HEK293 (cell line): Measurements from ENCODE around the gene PARP2.

Experiments
- CTCF ChIA-PET: fragments of 350-600 bp; formaldehyde crosslinking; extraction: SDS; loops from one replicate; lab custom pipeline; 2021; ENCODE audit warnings: antibody characterized with exemption; lab: Yijun Ruan, JAX
- POLR2A ChIA-PET: fragments of 300-600 bp; formaldehyde crosslinking; extraction: SDS; loops from one replicate; lab custom pipeline; 2020; ENCODE audit warnings: antibody characterized with exemption, inconsistent platforms; lab: Yijun Ruan, JAX
- H3K27ac ChIP-seq: fragments of 200-500 bp; sonication (Bioruptor generic); 2 replicates; pipeline ENCODE4 v1.5.1; 2014; ENCODE audit warnings: low read depth, low read length, control low read depth, inconsistent platforms; ENCODE audit errors: extremely low read depth
- H3K36me3 ChIP-seq, 2 experiments: fragments of 200-500 bp in 1 of 2; sonication (Bioruptor generic) in 1 of 2; 1 replicate in 1 of 2; 2 replicates in 1 of 2; pipeline ENCODE4 v1.5.1; 2014 to 2017; ENCODE audit warnings: inconsistent platforms in 2 of 2, low read length in 2 of 2; ENCODE audit not compliant: control insufficient read depth in 2 of 2, insufficient read depth in 1 of 2
- H3K4me1 ChIP-seq: fragments of 200-500 bp; sonication (Bioruptor generic); 2 replicates; pipeline ENCODE4 v1.5.1; 2014; ENCODE audit warnings: mild to moderate bottlenecking, low read length, inconsistent platforms; ENCODE audit not compliant: control insufficient read depth, insufficient read depth
- H3K4me3 ChIP-seq: 2 replicates; pipeline ENCODE4 v1.5.1; 2011; ENCODE audit warnings: low read depth, mild to moderate bottlenecking, control low read depth, low read length, moderate library complexity
- H3K9me3 ChIP-seq: fragments of 200-500 bp; sonication (Bioruptor generic); 2 replicates; pipeline ENCODE4 v1.5.1; 2014; ENCODE audit warnings: low read depth, low read length, inconsistent platforms; ENCODE audit not compliant: control insufficient read depth, insufficient read depth
- CTCF ChIP-seq: fragments of 450-650 bp; formaldehyde crosslinking; IDR thresholded peaks from 2 replicates; pipeline ENCODE4 v1.5.1; 2016; ENCODE audit warnings: missing biosample characterization, missing genetic modification characterization
- EGR2 ChIP-seq: fragments of 450-650 bp; formaldehyde crosslinking; IDR thresholded peaks from 2 replicates; pipeline ENCODE4 v1.5.1; 2016; ENCODE audit warnings: low read depth, missing biosample characterization, missing genetic modification characterization
- KLF10 ChIP-seq: fragments of 450-650 bp; IDR thresholded peaks from 2 replicates; pipeline ENCODE4 v1.5.1; 2018; ENCODE audit warnings: missing biosample characterization, mild to moderate bottlenecking, missing genetic modification characterization
- KLF16 ChIP-seq: fragments of 450-650 bp; formaldehyde crosslinking; IDR thresholded peaks from 2 replicates; pipeline ENCODE4 v1.5.1; 2017; ENCODE audit warnings: missing biosample characterization, missing genetic modification characterization
- PRDM6 ChIP-seq: fragments of 450-650 bp; formaldehyde crosslinking; IDR thresholded peaks from 2 replicates; pipeline ENCODE4 v1.5.1; 2017; ENCODE audit warnings: missing biosample characterization, missing genetic modification characterization
- SCRT2 ChIP-seq: fragments of 450-650 bp; formaldehyde crosslinking; IDR thresholded peaks from 2 replicates; pipeline ENCODE4 v1.5.1; 2016; ENCODE audit warnings: missing biosample characterization, missing genetic modification characterization
- YY2 ChIP-seq: fragments of 450-650 bp; formaldehyde crosslinking; IDR thresholded peaks from 2 replicates; pipeline ENCODE4 v1.5.1; 2016; ENCODE audit warnings: missing biosample characterization, missing genetic modification characterization
- ZNF148 ChIP-seq: fragments of 450-650 bp; formaldehyde crosslinking; IDR thresholded peaks from 2 replicates; pipeline ENCODE4 v1.5.0; 2017; ENCODE audit warnings: missing biosample characterization, missing genetic modification characterization, borderline replicate concordance
- ZNF157 ChIP-seq: fragments of 450-650 bp; formaldehyde crosslinking; IDR thresholded peaks from 2 replicates; pipeline ENCODE4 v1.5.1; 2016; ENCODE audit warnings: missing biosample characterization, missing genetic modification characterization
- ZNF19 ChIP-seq: fragments of 450-650 bp; formaldehyde crosslinking; IDR thresholded peaks from 2 replicates; pipeline ENCODE4; 2016; ENCODE audit warnings: missing biosample characterization, missing genetic modification characterization, low read depth
- ZNF274 ChIP-seq, 2 experiments: fragments of 200-500 bp in 1 of 2; fragments of 450-650 bp in 1 of 2; sonication (Bioruptor generic) in 1 of 2; formaldehyde crosslinking in 1 of 2; IDR thresholded peaks; 2 replicates each; pipeline versions ENCODE4 v1.5.1 to v1.6.1; 2014 to 2016; ENCODE audit warnings: borderline replicate concordance in 1 of 2, inconsistent platforms in 1 of 2, low read length in 1 of 2, missing biosample characterization in 1 of 2, missing genetic modification characterization in 1 of 2
- ZNF354C ChIP-seq: fragments of 450-650 bp; formaldehyde crosslinking; IDR thresholded peaks from 2 replicates; pipeline ENCODE4 v1.5.1; 2016; ENCODE audit warnings: missing biosample characterization, missing genetic modification characterization, low read depth, borderline replicate concordance
- ZNF398 ChIP-seq: fragments of 450-650 bp; formaldehyde crosslinking; IDR thresholded peaks from 2 replicates; pipeline ENCODE4 v1.5.1; 2017; ENCODE audit warnings: missing biosample characterization, missing genetic modification characterization
- ZNF416 ChIP-seq: fragments of 450-650 bp; formaldehyde crosslinking; IDR thresholded peaks from 2 replicates; pipeline ENCODE4 v1.5.1; 2016; ENCODE audit warnings: missing biosample characterization, missing genetic modification characterization
- ZNF513 ChIP-seq: fragments of 450-650 bp; IDR thresholded peaks from 2 replicates; pipeline ENCODE4 v1.5.1; 2018; ENCODE audit warnings: missing biosample characterization, missing genetic modification characterization
- ZNF560 ChIP-seq: fragments of 450-650 bp; formaldehyde crosslinking; IDR thresholded peaks from 2 replicates; pipeline ENCODE4 v1.5.1; 2017; ENCODE audit warnings: missing biosample characterization, missing genetic modification characterization, borderline replicate concordance
- ZNF654 ChIP-seq: fragments of 450-650 bp; formaldehyde crosslinking; IDR thresholded peaks from 2 replicates; pipeline ENCODE4 v1.5.1; 2016; ENCODE audit warnings: low read depth, missing biosample characterization, missing genetic modification characterization
- ZNF704 ChIP-seq: fragments of 450-650 bp; formaldehyde crosslinking; IDR thresholded peaks from 2 replicates; pipeline ENCODE4 v1.5.1; 2016; ENCODE audit warnings: missing biosample characterization, missing genetic modification characterization
- ZNF768 ChIP-seq: fragments of 450-650 bp; formaldehyde crosslinking; IDR thresholded peaks from 2 replicates; pipeline ENCODE4 v1.5.1; 2018; ENCODE audit warnings: missing biosample characterization, mild to moderate bottlenecking, missing genetic modification characterization
- ZSCAN5A ChIP-seq: fragments of 450-650 bp; formaldehyde crosslinking; IDR thresholded peaks from 2 replicates; pipeline ENCODE4 v1.5.1; 2016; ENCODE audit warnings: missing biosample characterization, missing genetic modification characterization

PARP2 gene

GRCh38 chr14:20387576-20387975, 44.1 kb downstream of the PARP2 start (continued):
- TF ChIP-seq ZNF398 (tag by site-specific recombination) (no peak), ZNF654 (tag by site-specific recombination) (no peak), ZNF274 (IDR thresholded peaks at IDR 0.05; ENCODE audit: low read length) (no peak), ZNF274 (tag by site-specific recombination; IDR thresholded peaks at IDR 0.05; ENCODE audit: borderline replicate concordance) (no peak), ZNF19 (tag by site-specific recombination) (no peak), PRDM6 (no peak), ZNF513 (tag by site-specific recombination) (no peak), ZNF560 (tag by site-specific recombination) (no peak), KLF10 (no peak), KLF16 (tag by site-specific recombination) (no peak)

- CTCF ChIA-PET: interaction anchor here (1.1 kb wide), 1 partner anchor 56 kb away, joined by 3 read pairs; no protein-coding TSS in a partner anchor
- no peak overlapping the region for H3K27ac ChIP-seq
- TF ChIP-seq ZNF416 (tag by site-specific recombination) (no peak), ZNF354C (no peak), ZNF768 (tag by site-specific recombination) (no peak), ZNF157 (tag by site-specific recombination) (no peak), ZNF704 (tag by site-specific recombination) (no peak), ZSCAN5A (no peak), ZNF148 (tag by site-specific recombination) (no peak), CTCF (tag by site-specific recombination) (no peak), SCRT2 (tag by site-specific recombination) (no peak), YY2 (tag by site-specific recombination) (no peak), ZNF560 (tag by site-specific recombination) (no peak), EGR2 (tag by site-specific recombination) (no peak)
- POLR2A ChIA-PET: interaction anchor here (1.0 kb wide), 1 partner anchor 67 kb away, joined by 3 read pairs; the partner anchor contains the start of gene APEX1
- H3K9me3 ChIP-seq: no peaks in the 10 kb centered on the region
- H3K4me3 ChIP-seq: no peak overlapping the region
- no peaks in the 10 kb centered on the region; the same call in 1 of the 2 replicates for H3K4me1 ChIP-seq
- peaks cover 0 to 81% of the 10 kb centered on the region in 2 experiments for H3K36me3 ChIP-seq
Observed at GRCh38 chr14:20388159-20388558, 44.7 kb downstream of the PARP2 start.
